ENCODE results near the gene PDE11A. TPM values are rescaled to one million over a fixed set of nuclear protein-coding genes. Genes with fewer than 3 reads are reported as not detected.

PDE11A gene
- total RNA-seq (2012; rRNA removed) = under 0.01 TPM in 1 of 2 replicates, not detected in the other

DNA sequence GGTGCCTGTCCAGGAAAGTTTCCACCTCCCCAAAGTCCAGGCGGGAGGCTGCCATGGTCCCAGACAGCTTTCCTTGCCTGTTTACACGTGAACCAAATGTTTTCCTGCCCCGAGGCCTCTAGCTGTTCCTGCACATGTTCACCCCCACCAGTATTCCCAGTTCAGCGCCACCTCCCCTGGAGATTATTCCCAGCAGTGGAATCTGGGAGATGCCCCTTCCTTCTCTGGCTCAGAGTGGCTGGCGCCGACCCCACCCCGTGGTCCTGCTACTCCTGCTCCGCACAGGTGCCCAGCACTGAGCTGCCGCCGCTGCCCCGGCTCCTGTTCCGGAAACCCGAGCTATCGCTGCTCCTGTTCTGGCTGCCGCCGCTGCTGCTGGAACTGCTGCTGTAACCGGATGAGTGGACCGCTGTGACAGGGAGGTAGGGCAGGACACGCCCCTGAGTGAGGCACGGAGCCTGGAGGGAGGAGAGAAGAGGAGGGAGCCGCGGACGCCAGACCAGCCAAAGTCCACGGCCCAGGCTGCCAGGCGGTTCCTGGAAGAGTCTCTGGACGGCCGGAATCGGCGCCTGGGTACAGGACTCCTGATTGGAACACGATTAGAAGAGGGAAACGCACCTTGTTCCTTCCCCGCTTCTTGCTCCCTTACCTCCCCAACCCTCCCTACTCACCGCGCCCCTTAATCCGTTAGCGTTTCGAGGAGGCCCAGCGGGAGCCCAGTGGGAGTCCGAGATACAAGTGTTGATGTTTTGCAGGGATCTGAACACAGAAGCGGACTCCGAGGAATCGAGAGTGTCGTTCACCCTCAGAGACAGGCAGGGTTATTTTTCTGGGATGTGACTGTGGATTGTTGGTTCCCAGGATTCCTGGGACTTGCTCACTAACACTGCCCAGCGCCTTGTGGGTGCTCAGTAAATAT lies at the start of gene PDE11A:
Gene PDE11A, minus strand, starts transcription at position 395 of the 919 bp plus-strand sequence. Its CDS starts 340 bp downstream, at position 55.
- Histone ChIP-seq H3K9ac (ENCODE audit: low read depth, low read length) (peak within 1 kb of the TSS; percentile 74), H3K27me3 (ENCODE audit: control insufficient read depth, insufficient read depth, low read length) (no peaks in the 10 kb centered on the region), H3K4me1 (ENCODE audit: control insufficient read depth, insufficient read depth, low read length) (peaks cover 16% of the 10 kb centered on the region), H3K36me3 (ENCODE audit: insufficient read depth, low read length) (no peaks in the 10 kb centered on the region), H3K9me3 (replicated peaks; ENCODE audit: low read length) (no peaks in the 10 kb centered on the region), H3K4me3 (ENCODE audit: low read length) (peak within 1 kb of the TSS; percentile 73), H3K4me2 (ENCODE audit: low read length) (peak within 1 kb of the TSS; percentile 94)

DNA sequence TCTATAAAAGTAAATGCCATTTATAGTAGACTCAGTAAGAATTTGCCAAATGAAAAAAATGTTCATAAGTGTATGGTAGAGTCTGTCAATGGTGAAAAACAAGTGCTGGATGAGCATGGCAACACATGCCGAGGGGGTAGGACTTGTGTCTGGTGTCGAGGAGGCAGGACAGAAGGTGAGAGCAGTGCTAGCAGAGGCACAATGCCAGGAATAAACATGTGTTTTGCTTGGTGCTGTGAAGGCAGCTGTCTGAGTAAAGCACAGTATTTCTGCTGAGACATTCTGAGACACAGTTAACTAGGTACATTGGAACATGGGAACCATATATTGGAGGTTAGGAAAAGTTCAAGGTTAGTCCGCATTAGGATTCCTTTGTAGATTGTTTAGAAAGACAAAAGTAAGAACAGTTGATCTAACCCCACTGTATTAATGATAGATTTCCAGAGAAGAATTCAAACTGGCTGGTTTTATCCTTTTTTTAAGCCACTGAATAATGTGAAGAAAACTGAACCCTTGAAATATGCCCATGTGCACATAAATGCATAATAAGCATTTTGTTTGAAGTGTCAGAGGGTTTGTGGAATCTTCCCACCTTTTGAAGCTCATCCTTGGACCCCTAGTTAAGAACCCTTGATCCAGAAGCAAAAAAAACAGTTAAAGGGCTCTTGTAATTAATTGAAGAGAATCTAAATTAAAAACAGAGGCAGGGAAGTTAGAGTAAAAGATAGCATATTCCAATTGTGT lies 46.8 kb upstream of the PDE11A start:
- Histone ChIP-seq H3K9ac (ENCODE audit: low read depth, low read length) (no peak overlapping the region), H3K27me3 (ENCODE audit: control insufficient read depth, insufficient read depth, low read length) (no peaks in the 10 kb centered on the region), H3K4me2 (ENCODE audit: low read length) (no peak overlapping the region), H3K4me1 (ENCODE audit: control insufficient read depth, insufficient read depth, low read length) (no peaks in the 10 kb centered on the region), H3K9me3 (replicated peaks; ENCODE audit: low read length) (no peaks in the 10 kb centered on the region), H3K36me3 (ENCODE audit: insufficient read depth, low read length) (peaks cover 28% of the 10 kb centered on the region), H3K4me3 (ENCODE audit: low read length) (no peak overlapping the region)

DNA sequence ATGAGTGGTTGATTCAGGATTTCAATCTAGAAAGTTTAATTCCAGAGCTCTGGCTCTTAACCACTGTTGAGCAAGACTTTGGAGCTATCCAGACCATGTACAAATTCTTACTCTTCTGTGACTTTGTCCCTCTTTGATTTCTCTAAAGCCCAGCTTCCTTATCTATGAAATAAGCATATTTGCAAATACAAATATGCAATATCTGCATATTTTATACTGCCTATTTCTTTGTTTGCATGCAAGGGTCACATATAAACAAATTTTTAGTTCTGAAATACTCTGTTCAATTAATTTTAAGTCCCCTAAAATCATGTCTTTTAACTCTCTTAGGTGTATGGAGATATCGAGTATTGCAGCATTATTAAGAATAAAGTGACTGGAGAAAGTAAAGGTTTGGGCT lies 45.1 kb upstream of the PDE11A start:
- Histone ChIP-seq H3K9me3 (replicated peaks; ENCODE audit: low read length) (no peaks in the 10 kb centered on the region), H3K4me2 (ENCODE audit: low read length) (no peak overlapping the region), H3K9ac (ENCODE audit: low read depth, low read length) (no peak overlapping the region), H3K4me3 (ENCODE audit: low read length) (no peak overlapping the region), H3K27me3 (ENCODE audit: control insufficient read depth, insufficient read depth, low read length) (no peaks in the 10 kb centered on the region), H3K4me1 (ENCODE audit: control insufficient read depth, insufficient read depth, low read length) (peaks cover 6% of the 10 kb centered on the region), H3K36me3 (ENCODE audit: insufficient read depth, low read length) (peaks cover 14% of the 10 kb centered on the region)

DNA sequence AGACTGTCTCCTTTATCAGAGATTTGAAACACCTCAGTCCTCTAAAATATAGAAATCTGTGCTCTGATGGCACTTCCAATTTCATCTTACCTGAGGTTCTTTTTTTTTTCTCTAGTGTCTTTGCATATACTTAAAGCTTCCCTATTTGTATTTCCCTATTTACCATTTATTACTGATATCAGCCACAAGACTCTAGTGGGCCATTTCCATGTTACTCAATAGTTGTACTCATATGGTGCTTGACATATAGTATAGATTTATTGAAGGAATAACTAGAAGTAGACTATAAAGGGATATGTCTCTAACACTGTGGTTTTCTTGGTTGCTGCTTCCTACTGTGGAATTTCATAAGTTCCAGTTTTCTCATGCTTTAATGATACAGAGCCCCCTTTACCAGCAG lies 42.7 kb upstream of the PDE11A start:
- H3K4me3 ChIP-seq (ENCODE audit: low read length) = no peak overlapping the region
- H3K4me1 ChIP-seq (ENCODE audit: control insufficient read depth, insufficient read depth, low read length) = peaks cover 9% of the 10 kb centered on the region
- H3K9me3 ChIP-seq (replicated peaks; ENCODE audit: low read length) = no peaks in the 10 kb centered on the region
- H3K4me2 ChIP-seq (ENCODE audit: low read length) = no peak overlapping the region
- no peak overlapping the region for H3K9ac ChIP-seq (ENCODE audit: low read depth, low read length)
- H3K27me3 ChIP-seq (ENCODE audit: control insufficient read depth, insufficient read depth, low read length) = no peaks in the 10 kb centered on the region
- peaks cover 6% of the 10 kb centered on the region for H3K36me3 ChIP-seq (ENCODE audit: insufficient read depth, low read length)

DNA sequence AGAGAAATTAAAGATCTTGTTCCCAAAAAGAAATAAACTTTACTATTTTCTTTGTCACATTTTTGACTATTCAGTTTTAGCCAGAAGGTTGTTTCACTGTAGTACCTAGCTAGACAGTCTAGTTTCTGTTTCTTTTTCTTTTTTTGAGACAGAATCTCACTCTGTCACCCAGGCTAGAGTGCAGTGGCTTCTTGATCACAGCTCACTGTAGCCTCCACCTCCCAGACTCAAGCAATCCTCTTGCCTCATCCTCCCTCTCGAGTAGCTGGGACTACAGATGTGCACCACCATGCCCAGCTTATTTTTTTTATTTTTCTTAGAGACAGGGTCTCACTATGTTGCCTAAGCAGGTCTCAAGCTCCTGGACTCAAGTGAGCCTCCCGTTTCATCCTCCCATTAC lies 41.9 kb upstream of the PDE11A start:
- Histone ChIP-seq H3K4me2 (ENCODE audit: low read length) (no peak overlapping the region), H3K4me3 (ENCODE audit: low read length) (no peak overlapping the region), H3K27me3 (ENCODE audit: control insufficient read depth, insufficient read depth, low read length) (no peaks in the 10 kb centered on the region), H3K9ac (ENCODE audit: low read depth, low read length) (no peak overlapping the region), H3K36me3 (ENCODE audit: insufficient read depth, low read length) (peaks cover 6% of the 10 kb centered on the region), H3K4me1 (ENCODE audit: control insufficient read depth, insufficient read depth, low read length) (peaks cover 9% of the 10 kb centered on the region), H3K9me3 (replicated peaks; ENCODE audit: low read length) (no peaks in the 10 kb centered on the region)

DNA sequence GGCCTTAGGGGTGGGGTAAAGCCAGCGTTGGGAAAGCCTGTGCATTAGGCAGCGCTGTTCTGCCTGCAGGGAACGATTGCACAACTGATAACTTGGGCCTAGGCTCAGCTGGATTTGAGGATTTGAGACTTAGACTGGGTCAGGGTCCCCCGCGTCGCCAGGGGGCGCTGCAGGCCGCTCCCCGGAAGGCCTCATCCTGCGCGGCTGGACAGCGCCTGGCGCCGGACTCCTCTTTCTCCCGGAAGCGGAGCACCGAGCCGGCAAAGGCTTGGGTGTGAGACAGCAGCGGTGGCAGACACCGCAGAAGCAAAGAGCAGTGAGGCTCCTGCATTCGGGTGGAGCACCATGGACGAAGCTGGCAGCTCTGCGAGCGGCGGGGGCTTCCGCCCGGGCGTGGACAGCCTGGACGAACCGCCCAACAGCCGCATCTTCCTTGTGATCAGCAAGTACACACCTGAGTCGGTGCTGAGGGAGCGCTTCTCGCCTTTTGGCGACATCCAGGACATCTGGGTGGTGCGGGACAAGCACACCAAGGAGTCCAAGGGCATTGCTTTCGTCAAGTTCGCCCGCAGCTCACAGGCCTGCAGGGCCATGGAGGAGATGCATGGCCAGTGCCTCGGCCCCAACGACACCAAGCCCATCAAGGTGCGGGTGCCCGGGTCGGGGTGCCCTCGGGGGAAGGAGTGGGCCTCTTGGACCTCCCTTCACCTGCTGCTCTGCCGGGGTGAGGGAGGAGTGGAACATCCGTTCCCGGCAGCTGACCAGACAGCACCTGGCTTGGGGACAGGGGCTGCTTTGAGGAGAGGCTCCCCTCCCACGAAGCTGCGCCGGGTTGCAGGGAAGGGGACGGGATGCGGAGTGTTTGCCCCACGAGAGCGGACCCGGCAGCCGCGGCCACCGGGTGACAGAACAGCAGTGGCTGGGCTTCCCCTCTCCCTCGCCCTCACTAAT lies 39.9 kb upstream of the PDE11A start, which contains the start of gene RBM45:
Gene RBM45, plus strand, starts transcription at position 236 of the 951 bp plus-strand sequence. Its CDS starts 110 bp downstream, at position 346.
- H3K9ac ChIP-seq (ENCODE audit: low read depth, low read length) = peak within 1 kb of the TSS; percentile 87
- no peaks in the 10 kb centered on the region for H3K9me3 ChIP-seq (replicated peaks; ENCODE audit: low read length)
- peak within 1 kb of the TSS; percentile 92 for H3K4me2 ChIP-seq (ENCODE audit: low read length)

DNA sequence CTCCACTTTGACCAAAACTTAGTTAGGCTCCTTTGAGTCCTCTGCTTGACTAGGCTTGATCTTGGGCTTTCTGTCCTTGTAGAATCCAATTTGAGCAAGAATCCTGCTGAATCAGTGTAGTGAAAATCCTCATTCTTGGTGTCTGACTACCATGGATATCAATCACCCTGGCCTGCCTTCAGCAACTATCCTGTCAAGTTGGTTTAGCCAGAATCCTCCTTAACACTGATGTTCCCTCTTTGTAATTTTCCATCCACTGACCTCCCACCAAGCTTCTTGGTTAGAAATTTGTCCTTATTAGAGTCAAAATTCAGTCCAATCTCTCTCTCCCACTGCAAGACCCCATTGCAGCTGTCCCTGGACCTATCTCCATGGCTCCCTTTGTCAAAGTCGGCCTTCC lies 39.2 kb upstream of the PDE11A start:
- Histone ChIP-seq H3K9me3 (replicated peaks; ENCODE audit: low read length) (no peaks in the 10 kb centered on the region), H3K9ac (ENCODE audit: low read depth, low read length) (peak overlapping the region; percentile 87), H3K27me3 (ENCODE audit: control insufficient read depth, insufficient read depth, low read length) (no peaks in the 10 kb centered on the region), H3K4me1 (ENCODE audit: control insufficient read depth, insufficient read depth, low read length) (peaks cover 9% of the 10 kb centered on the region), H3K4me3 (ENCODE audit: low read length) (peak overlapping the region; percentile 32), H3K36me3 (ENCODE audit: insufficient read depth, low read length) (no peaks in the 10 kb centered on the region), H3K4me2 (ENCODE audit: low read length) (peak overlapping the region; percentile 49)

More for the DNA sequence above, 39.9 kb upstream of the PDE11A start, which contains the start of gene RBM45:
- H3K4me3 ChIP-seq (ENCODE audit: low read length) = peak within 1 kb of the TSS; percentile 84
- H3K36me3 ChIP-seq (ENCODE audit: insufficient read depth, low read length) = no peaks in the 10 kb centered on the region
- peaks cover 9% of the 10 kb centered on the region for H3K4me1 ChIP-seq (ENCODE audit: control insufficient read depth, insufficient read depth, low read length)
- H3K27me3 ChIP-seq (ENCODE audit: control insufficient read depth, insufficient read depth, low read length) = no peaks in the 10 kb centered on the region

DNA sequence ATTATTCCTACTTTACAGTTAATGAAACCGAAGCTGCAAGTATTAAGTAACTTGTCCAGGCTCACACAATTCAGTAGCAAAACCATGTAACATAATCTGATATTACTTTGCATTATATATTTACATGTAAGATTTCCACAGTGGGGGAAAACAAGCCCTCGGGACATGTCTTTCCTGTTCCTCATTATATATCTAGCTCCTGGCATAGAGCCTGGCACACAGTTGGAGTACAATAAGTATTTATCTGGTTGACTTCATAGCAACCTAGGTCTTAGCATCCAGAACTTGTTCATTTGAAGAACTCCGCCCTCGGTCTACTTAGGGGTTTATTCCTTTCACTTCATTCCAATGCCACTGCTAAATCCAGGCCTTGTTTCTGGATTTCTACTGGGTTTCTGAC lies 38.1 kb upstream of the PDE11A start:
- no peak overlapping the region for H3K4me2 ChIP-seq (ENCODE audit: low read length)
- no peaks in the 10 kb centered on the region for H3K36me3 ChIP-seq (ENCODE audit: insufficient read depth, low read length)
- peaks cover 9% of the 10 kb centered on the region for H3K4me1 ChIP-seq (ENCODE audit: control insufficient read depth, insufficient read depth, low read length)
- no peaks in the 10 kb centered on the region for H3K27me3 ChIP-seq (ENCODE audit: control insufficient read depth, insufficient read depth, low read length)
- no peak overlapping the region for H3K9ac ChIP-seq (ENCODE audit: low read depth, low read length)
- no peaks in the 10 kb centered on the region for H3K9me3 ChIP-seq (replicated peaks; ENCODE audit: low read length)
- H3K4me3 ChIP-seq (ENCODE audit: low read length) = no peak overlapping the region

DNA sequence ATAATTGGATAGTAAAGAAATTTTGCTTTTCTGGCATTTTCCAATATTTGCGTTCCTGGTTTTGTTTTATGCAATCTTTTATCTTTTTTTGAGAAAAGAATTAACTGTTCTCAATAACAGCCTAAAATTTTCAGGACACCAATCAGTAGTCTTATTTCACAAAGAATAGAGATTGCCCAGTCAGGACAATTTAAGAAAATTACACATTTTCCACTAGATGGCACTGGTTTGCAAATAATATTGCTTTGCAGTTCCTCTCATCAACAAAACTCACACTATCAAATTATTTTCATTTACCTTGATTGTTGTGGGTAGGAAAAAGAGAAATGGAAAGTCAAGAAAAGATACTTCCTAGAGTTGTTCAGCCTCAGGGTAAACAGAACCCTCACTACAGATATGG lies 37.2 kb upstream of the PDE11A start:
- H3K27me3 ChIP-seq (ENCODE audit: control insufficient read depth, insufficient read depth, low read length) = no peaks in the 10 kb centered on the region
- H3K4me1 ChIP-seq (ENCODE audit: control insufficient read depth, insufficient read depth, low read length) = peaks cover 9% of the 10 kb centered on the region
- H3K4me2 ChIP-seq (ENCODE audit: low read length) = no peak overlapping the region
- no peak overlapping the region for H3K9ac ChIP-seq (ENCODE audit: low read depth, low read length)
- H3K9me3 ChIP-seq (replicated peaks; ENCODE audit: low read length) = no peaks in the 10 kb centered on the region
- no peaks in the 10 kb centered on the region for H3K36me3 ChIP-seq (ENCODE audit: insufficient read depth, low read length)
- no peak overlapping the region for H3K4me3 ChIP-seq (ENCODE audit: low read length)

DNA sequence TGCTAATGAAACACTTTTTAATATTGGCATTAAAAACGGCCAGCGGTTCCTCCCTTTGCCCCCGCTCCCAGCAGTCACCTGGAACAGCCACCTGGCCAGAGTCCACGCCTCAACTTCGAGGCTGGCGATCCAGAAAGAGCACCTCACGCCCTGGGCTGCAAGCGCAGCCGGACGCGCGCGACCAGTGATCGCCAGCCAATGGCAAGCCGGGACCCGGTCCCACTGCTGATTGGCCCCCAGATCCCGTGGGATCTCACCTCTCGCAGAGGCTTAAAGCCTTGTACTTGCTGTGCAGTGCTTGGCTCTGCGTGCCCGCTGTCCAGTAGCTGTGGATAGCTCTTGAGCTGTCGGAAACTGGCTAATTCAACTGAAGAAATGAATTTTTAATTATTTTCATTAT lies 35.6 kb upstream of the PDE11A start:
- Histone ChIP-seq H3K36me3 (ENCODE audit: insufficient read depth, low read length) (no peaks in the 10 kb centered on the region), H3K4me2 (ENCODE audit: low read length) (no peak overlapping the region), H3K4me1 (ENCODE audit: control insufficient read depth, insufficient read depth, low read length) (peaks cover 4% of the 10 kb centered on the region), H3K4me3 (ENCODE audit: low read length) (no peak overlapping the region), H3K27me3 (ENCODE audit: control insufficient read depth, insufficient read depth, low read length) (no peaks in the 10 kb centered on the region), H3K9ac (ENCODE audit: low read depth, low read length) (no peak overlapping the region), H3K9me3 (replicated peaks; ENCODE audit: low read length) (no peaks in the 10 kb centered on the region)

Measured in skeletal muscle satellite cell (primary cell).